ENCODE measurements around the gene PCED1B.

Gene PCED1B

DNA sequence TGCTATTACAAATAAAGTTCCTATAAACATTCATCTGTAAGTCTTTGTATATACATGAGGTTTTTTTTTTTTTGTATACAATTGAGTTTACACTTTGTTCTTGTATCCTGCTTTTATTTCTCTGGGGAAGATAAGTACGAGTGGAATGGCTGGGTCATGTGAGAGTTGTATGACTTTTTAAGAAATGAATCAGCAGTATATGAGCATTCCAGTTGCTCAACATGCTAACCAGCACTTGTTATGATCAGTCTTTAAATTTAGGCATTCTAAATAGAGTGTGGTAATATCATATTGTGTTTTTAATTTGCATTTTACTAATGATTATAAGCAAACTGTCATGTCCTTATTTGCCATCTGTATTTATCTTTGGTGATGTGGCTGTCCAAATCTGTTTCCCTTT, 45.0 kb downstream of the PCED1B start:
- TF ChIP-seq CTCF (IDR thresholded peaks at IDR 0.05): no peak

DNA sequence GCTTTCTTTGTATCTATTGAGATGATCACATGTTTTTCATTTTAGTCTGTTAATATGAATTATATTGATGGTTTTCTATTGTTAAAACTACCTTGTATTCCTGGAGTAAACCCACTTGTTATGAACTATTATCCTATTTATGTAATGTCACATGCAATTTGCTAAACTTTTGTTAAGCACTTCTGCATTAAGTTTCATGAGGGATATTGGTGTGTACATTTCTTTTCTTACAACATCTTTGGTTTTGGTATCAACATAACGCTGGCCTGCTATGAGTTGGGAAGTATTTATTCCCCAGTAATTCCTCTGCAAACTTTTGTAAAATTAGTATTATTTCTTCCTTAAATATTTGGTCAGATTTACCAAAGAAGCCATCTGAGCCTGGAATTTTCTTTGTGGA, 46.8 kb downstream of the PCED1B start:
- no peak for TF ChIP-seq CTCF (IDR thresholded peaks at IDR 0.05)

GRCh38 chr12:47131011-47131410, 51.6 kb downstream of the PCED1B start:
- TF ChIP-seq CTCF (IDR thresholded peaks at IDR 0.05): no peak

DNA sequence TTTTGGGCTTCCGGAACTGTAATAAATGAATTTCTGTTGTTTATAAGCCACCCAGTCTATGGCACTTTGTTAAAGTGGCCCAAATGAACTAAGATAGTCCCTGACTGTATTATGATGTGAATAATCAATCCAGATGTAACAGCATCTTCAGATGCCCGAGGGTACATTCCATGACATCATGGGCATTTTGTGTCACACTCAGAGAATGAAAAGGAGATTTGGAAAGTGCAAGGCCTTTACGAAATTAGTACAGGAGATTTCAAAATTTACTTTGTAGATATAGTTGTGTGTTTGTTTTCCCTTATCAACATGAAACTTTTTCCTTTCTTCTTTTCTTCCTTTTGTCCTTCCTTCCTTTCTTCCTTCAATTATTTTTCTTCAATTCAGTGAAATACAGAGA, 54.6 kb downstream of the PCED1B start:
- no peak for TF ChIP-seq CTCF (IDR thresholded peaks at IDR 0.05)

DNA sequence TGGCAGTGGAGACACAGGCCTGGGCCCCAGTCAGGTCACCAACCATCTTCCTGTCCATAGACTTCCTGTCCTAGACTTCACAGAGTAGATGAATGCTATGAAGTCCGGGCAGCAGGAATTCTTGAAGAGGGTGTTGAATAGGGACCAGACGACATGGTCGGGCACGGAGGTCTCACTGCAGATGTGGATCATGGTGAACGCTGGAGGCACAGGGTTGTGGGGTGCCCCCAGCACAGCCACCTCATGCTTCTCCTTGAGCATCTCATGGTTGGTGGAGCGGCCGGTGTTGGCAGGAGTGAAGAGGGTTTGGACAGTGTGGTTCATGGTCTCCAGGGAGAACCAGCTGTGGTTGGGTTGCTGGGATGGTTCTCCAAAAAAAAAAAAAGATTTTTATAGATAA, 56.2 kb downstream of the PCED1B start:
- no peak for TF ChIP-seq CTCF (IDR thresholded peaks at IDR 0.05)

DNA sequence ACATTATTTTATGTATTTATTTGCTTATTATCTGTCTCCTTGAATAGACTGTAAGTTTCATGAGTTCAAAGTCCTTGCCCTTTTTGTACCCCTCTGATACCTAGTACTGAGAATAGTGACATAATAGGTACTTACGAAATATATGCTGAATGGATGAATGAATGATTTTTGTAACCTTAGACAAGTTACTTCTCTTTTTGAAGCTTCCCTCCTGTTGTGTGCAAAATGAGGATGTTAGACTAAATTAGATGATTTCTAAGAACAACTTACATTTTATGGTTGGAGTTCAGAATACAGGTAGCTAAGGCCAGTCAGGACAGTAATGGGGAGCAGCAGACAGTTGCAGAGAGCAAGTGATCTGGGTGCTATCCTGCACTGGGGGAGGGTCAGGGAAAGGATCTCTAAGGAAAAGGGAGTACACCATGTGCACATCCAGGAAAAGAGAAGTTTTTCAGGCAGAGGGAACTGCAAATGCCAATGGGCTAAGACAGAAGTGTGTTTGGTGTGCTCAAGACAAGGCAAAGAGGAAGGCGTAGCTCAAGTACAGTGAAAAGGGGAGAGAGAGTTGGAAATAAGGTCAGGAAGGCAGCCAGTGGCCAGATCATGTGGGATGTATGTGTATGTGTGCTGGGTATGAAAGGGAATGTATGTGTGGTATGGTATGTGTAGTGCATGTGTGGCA, 59.7 kb downstream of the PCED1B start:
- TF ChIP-seq CTCF (IDR thresholded peaks at IDR 0.05): no peak

GRCh38 chr12:47141459-47141858, 62.0 kb downstream of the PCED1B start:
- no peak for TF ChIP-seq CTCF (IDR thresholded peaks at IDR 0.05)

DNA sequence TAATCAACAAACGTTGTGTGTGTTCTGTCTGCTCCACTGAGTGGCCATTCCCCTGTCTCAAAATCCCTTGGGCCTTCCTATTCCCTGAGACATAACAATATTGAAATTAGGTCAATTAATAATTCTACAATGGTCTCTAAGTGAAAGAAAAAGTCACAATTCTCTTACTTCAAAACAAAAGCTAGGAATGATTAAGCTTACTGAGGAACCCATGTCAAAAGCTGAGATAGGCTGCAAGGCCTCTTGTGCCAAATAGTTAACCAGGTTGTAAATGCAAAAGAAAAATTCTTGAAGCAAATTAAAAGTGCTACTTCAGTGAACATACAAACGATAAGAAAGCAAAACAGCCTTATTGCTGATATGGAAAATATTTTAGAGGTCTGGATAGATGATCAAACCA, 65.3 kb downstream of the PCED1B start:
- no peak for TF ChIP-seq CTCF (IDR thresholded peaks at IDR 0.05)
